Mucosa of stomach (tissue), 1 donor: ENCODE data around the gene TMEM88.
A peak's percentile ranks its signal among the peaks of the same experiment; 100 is the strongest.

Source experiments
- H3K27me3 ChIP-seq: one replicate; pipeline ENCODE4 v1.7.0; 2013; ENCODE audit warnings: mild to moderate bottlenecking, low read length; ENCODE audit not compliant: control insufficient read depth, insufficient read depth
- H3K36me3 ChIP-seq: one replicate; pipeline ENCODE4 v1.7.0; 2013; ENCODE audit warnings: low read length; ENCODE audit not compliant: control insufficient read depth, insufficient read depth
- H3K4me1 ChIP-seq: one replicate; pipeline ENCODE4 v1.7.0; 2013; ENCODE audit warnings: mild to moderate bottlenecking, low read length; ENCODE audit not compliant: control insufficient read depth, insufficient read depth
- H3K4me3 ChIP-seq: one replicate; pipeline ENCODE4 v1.7.0; 2013; ENCODE audit warnings: low read length
- H3K9ac ChIP-seq: one replicate; pipeline ENCODE4 v1.7.0; 2013; ENCODE audit warnings: mild to moderate bottlenecking, low read length, moderate library complexity
- H3K9me3 ChIP-seq: one replicate; pipeline ENCODE4 v1.7.0; 2013; ENCODE audit warnings: mild to moderate bottlenecking, low read length, moderate library complexity; ENCODE audit not compliant: control insufficient read depth
- donor health status: Pancreatic carcinoma.

Gene TMEM88

DNA sequence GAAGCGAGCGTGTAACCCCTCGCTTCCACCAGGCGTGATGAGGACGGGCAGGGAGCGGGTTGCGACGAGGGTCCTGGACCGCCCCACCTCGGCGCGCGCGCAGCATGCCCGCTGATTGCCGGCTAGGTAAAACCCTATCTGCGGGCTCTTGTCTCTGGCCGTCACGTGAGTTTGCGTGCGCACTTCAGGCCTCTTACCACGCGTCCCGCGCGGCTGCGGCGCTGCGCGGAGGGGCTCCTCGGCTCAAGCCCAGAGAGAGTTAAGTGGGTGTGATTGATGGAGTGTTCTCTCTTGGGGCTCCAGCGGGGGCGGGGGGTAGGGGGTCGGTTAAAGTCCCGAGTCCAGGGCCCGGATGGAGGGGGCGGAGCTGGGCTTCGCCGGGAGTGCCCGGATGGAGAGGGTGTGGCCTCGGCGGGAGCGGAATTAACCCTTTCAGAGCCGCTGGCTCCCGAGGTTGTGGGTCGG, 12.9 kb upstream of the TMEM88 start:
- H3K4me3 ChIP-seq, result peak overlapping the region; percentile 48
- H3K36me3 ChIP-seq, result no peaks in the 10 kb centered on the region
- peaks cover 40% of the 10 kb centered on the region for H3K4me1 ChIP-seq
- H3K9me3 ChIP-seq, result no peaks in the 10 kb centered on the region
- peak overlapping the region; percentile 96 for H3K9ac ChIP-seq
- H3K27me3 ChIP-seq, result no peaks in the 10 kb centered on the region

GRCh38 chr17:7842380-7843256, 12.2 kb upstream of the TMEM88 start:
- H3K4me3 ChIP-seq, result peak overlapping the region; percentile 48
- H3K9me3 ChIP-seq, result no peaks in the 10 kb centered on the region
- H3K27me3 ChIP-seq, result no peaks in the 10 kb centered on the region
- H3K4me1 ChIP-seq, result peaks cover 34% of the 10 kb centered on the region
- H3K9ac ChIP-seq, result peak overlapping the region; percentile 96
- no peaks in the 10 kb centered on the region for H3K36me3 ChIP-seq

DNA sequence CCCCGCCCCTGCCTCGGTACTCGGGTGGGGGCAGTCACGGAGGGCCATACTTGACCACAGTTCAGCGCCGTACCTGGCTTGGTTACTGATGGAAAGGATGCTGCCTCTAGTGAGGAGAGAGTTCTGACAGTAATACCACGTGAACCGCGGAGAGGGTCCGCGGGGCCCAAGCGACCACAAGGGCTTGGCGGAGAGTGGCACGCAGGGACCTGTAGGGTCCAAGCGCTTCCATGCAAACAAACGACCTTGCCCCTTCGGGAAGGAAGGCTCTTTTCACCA, 11.7 kb upstream of the TMEM88 start:
- H3K4me1 ChIP-seq, result peaks cover 34% of the 10 kb centered on the region

DNA sequence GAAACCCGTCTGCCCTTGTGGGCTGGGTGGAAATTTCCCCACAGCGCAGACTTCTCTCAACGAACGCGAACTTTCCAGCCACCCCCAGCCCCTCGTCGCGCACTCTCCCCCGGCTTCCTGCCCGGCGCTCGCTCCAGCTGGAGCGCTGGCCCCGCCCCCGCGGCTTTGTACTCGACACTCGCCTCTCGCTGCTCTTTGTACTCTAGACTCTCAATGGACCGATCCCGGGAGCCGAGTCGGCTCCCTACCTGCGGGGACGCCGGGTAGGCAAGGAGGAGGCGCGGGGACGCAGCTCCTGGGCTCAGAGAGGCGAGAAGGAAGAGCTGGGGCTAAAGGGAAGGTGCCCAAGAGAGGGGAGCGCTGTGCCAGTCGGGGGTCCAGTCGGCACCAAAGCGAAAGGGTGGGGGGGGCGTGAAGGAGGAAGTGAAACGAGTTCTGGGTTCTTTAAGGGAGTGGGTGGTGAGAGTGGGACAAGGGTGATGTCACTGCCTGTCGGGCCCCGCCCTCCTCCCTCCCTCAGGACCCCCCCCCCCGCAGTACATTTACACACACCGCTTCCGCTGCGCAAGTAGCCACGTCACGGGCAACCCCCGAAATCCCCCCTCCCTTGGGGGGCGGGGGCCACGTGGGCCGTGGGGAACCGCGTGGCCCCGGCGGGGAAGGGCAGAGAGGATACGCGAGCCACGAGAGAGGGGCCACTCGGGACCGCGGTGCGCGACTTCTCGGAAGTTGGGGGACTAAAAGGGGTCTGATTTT, 11.2 kb upstream of the TMEM88 start:
- Histone ChIP-seq H3K9me3 (no peaks in the 10 kb centered on the region), H3K4me1 (peaks cover 30% of the 10 kb centered on the region), H3K9ac (peak overlapping the region; percentile 96), H3K36me3 (no peaks in the 10 kb centered on the region), H3K27me3 (no peaks in the 10 kb centered on the region), H3K4me3 (peak overlapping the region; percentile 48)

More for the DNA sequence above, 11.7 kb upstream of the TMEM88 start:
- H3K9me3 ChIP-seq, result no peaks in the 10 kb centered on the region
- peak overlapping the region; percentile 96 for H3K9ac ChIP-seq
- no peaks in the 10 kb centered on the region for H3K27me3 ChIP-seq
- peak overlapping the region; percentile 48 for H3K4me3 ChIP-seq
- no peaks in the 10 kb centered on the region for H3K36me3 ChIP-seq

GRCh38 chr17:7844292-7845154, 10.3 kb upstream of the TMEM88 start:
- peak overlapping the region; percentile 48 for H3K4me3 ChIP-seq
- no peaks in the 10 kb centered on the region for H3K9me3 ChIP-seq
- H3K27me3 ChIP-seq, result no peaks in the 10 kb centered on the region
- peaks cover 3% of the 10 kb centered on the region for H3K36me3 ChIP-seq
- H3K4me1 ChIP-seq, result peaks cover 22% of the 10 kb centered on the region
- peak overlapping the region; percentile 96 for H3K9ac ChIP-seq

GRCh38 chr17:7845359-7846062, 9.4 kb upstream of the TMEM88 start:
- peak overlapping the region; percentile 96 for H3K9ac ChIP-seq
- H3K4me1 ChIP-seq, result peaks cover 17% of the 10 kb centered on the region
- H3K27me3 ChIP-seq, result no peaks in the 10 kb centered on the region
- H3K36me3 ChIP-seq, result peaks cover 11% of the 10 kb centered on the region
- peak overlapping the region; percentile 48 for H3K4me3 ChIP-seq
- H3K9me3 ChIP-seq, result no peaks in the 10 kb centered on the region

DNA sequence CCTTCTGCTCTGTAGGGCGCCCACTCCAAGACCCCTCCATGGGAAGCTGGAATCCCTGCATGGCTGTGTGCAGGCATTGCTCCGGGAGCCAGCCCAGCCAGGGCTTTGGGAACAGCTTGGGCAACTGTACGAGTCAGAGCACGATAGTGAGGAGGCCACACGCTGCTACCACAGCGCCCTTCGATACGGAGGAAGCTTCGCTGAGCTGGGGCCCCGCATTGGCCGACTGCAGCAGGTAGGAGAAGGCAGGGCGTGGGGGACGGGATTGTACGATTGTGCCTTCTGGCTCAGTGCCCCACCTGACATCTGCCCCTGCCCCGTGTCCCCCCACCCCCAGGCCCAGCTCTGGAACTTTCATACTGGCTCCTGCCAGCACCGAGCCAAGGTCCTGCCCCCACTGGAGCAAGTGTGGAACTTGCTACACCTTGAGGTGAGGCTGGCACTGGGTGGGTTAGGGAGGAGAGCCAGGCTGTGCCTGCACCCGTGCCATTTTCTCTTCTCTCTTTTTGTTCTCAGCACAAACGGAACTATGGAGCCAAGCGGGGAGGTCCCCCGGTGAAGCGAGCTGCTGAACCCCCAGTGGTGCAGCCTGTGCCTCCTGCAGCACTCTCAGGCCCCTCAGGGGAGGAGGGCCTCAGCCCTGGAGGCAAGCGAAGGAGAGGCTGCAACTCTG, 8.7 kb upstream of the TMEM88 start:
- no peak overlapping the region for H3K4me3 ChIP-seq
- no peak overlapping the region for H3K9ac ChIP-seq
- H3K9me3 ChIP-seq, result no peaks in the 10 kb centered on the region
- peaks cover 17% of the 10 kb centered on the region for H3K36me3 ChIP-seq
- peaks cover 17% of the 10 kb centered on the region for H3K4me1 ChIP-seq
- H3K27me3 ChIP-seq, result no peaks in the 10 kb centered on the region

DNA sequence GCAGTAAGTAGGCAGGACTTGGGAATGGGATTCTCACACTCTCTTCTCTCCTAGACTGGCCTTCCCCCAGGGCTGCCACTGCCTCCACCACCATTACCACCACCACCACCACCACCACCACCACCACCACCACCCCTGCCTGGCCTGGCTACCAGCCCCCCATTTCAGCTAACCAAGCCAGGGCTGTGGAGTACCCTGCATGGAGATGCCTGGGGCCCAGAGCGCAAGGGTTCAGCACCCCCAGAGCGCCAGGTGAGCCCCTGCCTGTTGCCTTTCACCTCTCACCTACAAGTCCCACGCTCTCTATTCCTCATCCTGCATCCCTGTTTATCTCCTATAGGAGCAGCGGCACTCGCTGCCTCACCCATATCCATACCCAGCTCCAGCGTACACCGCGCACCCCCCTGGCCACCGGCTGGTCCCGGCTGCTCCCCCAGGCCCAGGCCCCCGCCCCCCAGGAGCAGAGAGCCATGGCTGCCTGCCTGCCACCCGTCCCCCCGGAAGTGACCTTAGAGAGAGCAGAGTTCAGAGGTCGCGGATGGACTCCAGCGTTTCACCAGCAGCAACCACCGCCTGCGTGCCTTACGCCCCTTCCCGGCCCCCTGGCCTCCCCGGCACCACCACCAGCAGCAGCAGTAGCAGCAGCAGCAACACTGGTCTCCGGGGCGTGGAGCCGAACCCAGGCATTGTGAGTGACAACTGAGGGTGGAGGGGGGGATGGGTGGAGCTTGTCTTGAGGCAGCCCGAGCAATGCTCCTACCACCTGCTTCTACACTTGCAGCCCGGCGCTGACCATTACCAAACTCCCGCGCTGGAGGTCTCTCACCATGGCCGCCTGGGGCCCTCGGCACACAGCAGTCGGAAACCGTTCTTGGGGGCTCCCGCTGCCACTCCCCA, 7.9 kb upstream of the TMEM88 start:
- no peaks in the 10 kb centered on the region for H3K9me3 ChIP-seq
- H3K4me1 ChIP-seq, result peaks cover 21% of the 10 kb centered on the region
- no peaks in the 10 kb centered on the region for H3K27me3 ChIP-seq
- H3K9ac ChIP-seq, result no peak overlapping the region
- H3K4me3 ChIP-seq, result no peak overlapping the region
- H3K36me3 ChIP-seq, result peaks cover 19% of the 10 kb centered on the region

GRCh38 chr17:7848131-7848579, 6.7 kb upstream of the TMEM88 start:
- Histone ChIP-seq H3K4me3 (no peak overlapping the region), H3K27me3 (no peaks in the 10 kb centered on the region), H3K9ac (no peak overlapping the region), H3K9me3 (no peaks in the 10 kb centered on the region), H3K36me3 (peaks cover 24% of the 10 kb centered on the region), H3K4me1 (peaks cover 24% of the 10 kb centered on the region)

DNA sequence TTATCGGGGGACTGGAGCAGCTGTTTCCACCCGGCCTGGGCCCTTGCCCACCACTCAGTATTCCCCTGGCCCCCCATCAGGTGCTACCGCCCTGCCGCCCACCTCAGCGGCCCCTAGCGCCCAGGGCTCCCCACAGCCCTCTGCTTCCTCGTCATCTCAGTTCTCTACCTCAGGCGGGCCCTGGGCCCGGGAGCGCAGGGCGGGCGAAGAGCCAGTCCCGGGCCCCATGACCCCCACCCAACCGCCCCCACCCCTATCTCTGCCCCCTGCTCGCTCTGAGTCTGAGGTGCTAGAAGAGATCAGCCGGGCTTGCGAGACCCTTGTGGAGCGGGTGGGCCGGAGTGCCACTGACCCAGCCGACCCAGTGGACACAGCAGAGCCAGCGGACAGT, 6.1 kb upstream of the TMEM88 start:
- Histone ChIP-seq H3K27me3 (no peaks in the 10 kb centered on the region), H3K9me3 (no peaks in the 10 kb centered on the region), H3K4me1 (peaks cover 24% of the 10 kb centered on the region), H3K36me3 (peaks cover 24% of the 10 kb centered on the region), H3K4me3 (no peak overlapping the region), H3K9ac (no peak overlapping the region)
